GM18907 (cell line): ENCODE measurements around the gene CHCHD4.

ENCODE experiments used
- ATAC-seq: cut with Tn5 transposase; IDR thresholded peaks from one replicate; pipeline ENCODE4 v1.9.1; 2021; ENCODE audit warnings: mild to moderate bottlenecking, moderate library complexity; ENCODE audit not compliant: unreplicated experiment

The CHCHD4 gene

GRCh38 chr3:14063152-14063551 is 61.5 kb downstream of the CHCHD4 start:
- no peak for ATAC-seq
